VCaP (cell line): Measurements from ENCODE around the gene TSKU.
A peak's percentile ranks its signal among the peaks of the same experiment; 100 is the strongest.

Experiments
- H3K27ac ChIP-seq: fragments of 450-650 bp; 2 replicates; pipeline ENCODE4 v1.5.1; 2017
- TF ChIP-seq, protein P1 (sequence below): fragments of 450-650 bp; conservative IDR thresholded peaks from 2 replicates; pipeline ENCODE4 v1.5.1; 2017; ENCODE audit warnings: mild to moderate bottlenecking, moderate library complexity

Gene TSKU

DNA sequence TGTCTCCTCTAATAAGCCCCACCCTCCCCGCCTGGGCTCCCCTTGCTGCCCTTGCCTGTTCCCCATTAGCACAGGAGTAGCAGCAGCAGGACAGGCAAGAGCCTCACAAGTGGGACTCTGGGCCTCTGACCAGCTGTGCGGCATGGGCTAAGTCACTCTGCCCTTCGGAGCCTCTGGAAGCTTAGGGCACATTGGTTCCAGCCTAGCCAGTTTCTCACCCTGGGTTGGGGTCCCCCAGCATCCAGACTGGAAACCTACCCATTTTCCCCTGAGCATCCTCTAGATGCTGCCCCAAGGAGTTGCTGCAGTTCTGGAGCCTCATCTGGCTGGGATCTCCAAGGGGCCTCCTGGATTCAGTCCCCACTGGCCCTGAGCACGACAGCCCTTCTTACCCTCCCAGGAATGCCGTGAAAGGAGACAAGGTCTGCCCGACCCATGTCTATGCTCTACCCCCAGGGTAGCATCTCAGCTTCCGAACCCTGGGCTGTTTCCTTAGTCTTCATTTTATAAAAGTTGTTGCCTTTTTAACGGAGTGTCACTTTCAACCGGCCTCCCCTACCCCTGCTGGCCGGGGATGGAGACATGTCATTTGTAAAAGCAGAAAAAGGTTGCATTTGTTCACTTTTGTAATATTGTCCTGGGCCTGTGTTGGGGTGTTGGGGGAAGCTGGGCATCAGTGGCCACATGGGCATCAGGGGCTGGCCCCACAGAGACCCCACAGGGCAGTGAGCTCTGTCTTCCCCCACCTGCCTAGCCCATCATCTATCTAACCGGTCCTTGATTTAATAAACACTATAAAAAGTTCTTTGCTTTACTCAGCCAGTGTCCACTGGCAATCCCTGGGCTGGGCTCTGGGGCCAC, 14.4 kb downstream of the TSKU start:
- peak overlapping the region; percentile 84; the same call in 1 of the 2 replicates for H3K27ac ChIP-seq
- TF ChIP-seq, protein P1, sequence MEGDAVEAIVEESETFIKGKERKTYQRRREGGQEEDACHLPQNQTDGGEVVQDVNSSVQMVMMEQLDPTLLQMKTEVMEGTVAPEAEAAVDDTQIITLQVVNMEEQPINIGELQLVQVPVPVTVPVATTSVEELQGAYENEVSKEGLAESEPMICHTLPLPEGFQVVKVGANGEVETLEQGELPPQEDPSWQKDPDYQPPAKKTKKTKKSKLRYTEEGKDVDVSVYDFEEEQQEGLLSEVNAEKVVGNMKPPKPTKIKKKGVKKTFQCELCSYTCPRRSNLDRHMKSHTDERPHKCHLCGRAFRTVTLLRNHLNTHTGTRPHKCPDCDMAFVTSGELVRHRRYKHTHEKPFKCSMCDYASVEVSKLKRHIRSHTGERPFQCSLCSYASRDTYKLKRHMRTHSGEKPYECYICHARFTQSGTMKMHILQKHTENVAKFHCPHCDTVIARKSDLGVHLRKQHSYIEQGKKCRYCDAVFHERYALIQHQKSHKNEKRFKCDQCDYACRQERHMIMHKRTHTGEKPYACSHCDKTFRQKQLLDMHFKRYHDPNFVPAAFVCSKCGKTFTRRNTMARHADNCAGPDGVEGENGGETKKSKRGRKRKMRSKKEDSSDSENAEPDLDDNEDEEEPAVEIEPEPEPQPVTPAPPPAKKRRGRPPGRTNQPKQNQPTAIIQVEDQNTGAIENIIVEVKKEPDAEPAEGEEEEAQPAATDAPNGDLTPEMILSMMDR: no peak

DNA sequence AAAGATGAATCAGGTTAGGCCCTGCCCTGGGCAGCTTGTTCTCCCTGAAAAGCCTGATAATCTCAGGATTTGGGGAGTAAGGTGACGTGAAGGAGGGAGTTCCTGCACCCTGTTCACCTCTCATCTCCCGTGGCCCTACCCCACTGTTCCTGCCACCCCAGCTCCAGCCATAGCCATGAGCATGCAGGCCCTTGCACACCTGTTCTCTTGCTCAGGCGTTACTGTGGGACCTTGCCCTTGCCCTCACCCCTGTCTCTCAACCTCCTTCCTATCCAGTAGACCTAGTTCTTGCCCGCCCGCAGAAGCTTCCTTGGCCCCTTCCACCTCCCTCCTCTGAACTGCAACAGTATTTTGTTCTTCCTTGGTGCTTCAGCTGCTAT, 15.0 kb downstream of the TSKU start:
- TF ChIP-seq, protein P1: no peak
- H3K27ac ChIP-seq: peak overlapping the region; percentile 84; the same call in 1 of the 2 replicates

DNA sequence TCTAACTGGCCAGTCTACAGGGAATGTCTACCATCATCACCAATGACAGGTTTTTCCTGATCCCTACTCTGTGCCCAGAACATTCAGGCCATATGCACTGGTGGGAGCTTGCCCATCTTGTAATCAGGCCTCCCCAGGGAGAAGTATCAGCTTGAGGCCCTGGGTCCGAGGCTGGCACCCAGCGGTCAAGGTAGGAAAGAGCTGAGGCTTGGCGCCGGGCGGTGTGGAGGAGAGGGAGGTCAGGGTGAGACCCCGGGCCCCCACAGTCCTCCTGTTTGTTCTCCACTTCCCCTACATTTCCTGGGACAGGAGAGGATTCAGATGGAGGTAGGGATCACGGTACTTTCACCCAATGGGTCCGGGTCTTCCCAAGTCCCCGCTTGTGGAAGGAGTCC, 15.5 kb downstream of the TSKU start:
- TF ChIP-seq, protein P1: no peak
- peak overlapping the region; percentile 84; the same call in 1 of the 2 replicates for H3K27ac ChIP-seq

DNA sequence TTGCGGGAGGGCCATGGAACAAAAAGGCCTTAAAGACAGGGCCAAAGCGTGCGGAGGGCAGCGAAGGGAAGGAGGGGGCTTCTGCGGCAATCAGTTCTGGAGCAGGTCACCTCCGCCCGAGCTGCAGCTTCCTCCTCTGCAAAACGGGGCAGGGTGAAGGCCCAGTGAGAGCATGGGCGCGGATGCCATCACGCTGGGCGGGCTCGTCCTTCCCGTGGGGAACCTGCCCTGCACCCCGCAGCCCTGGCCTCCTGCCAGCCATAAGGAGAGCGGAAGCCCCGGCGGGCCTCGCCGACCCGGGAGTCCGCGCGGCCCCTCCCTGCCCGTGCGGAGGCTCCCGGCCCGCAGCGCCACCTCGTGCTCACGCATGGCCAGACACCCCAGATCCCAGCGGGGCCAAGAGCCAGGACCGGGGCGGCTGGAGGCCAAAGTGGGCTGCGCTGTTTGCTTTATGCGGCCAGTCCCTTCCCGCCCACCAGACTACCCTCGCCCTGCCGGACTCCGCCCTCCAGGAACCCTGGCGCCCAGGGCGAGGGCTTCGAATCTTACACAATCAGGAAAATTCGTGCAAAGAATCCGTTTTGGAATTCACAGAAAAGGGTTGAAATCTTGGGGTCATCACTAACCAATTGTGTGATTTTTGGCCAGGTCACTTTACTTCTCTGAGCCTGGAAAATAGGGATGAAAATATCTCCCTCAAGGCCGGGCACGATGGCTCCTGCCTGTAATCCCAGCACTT, 16.1 kb downstream of the TSKU start:
- TF ChIP-seq, protein P1: no peak
- peak overlapping the region; percentile 84; the same call in 1 of the 2 replicates for H3K27ac ChIP-seq

DNA sequence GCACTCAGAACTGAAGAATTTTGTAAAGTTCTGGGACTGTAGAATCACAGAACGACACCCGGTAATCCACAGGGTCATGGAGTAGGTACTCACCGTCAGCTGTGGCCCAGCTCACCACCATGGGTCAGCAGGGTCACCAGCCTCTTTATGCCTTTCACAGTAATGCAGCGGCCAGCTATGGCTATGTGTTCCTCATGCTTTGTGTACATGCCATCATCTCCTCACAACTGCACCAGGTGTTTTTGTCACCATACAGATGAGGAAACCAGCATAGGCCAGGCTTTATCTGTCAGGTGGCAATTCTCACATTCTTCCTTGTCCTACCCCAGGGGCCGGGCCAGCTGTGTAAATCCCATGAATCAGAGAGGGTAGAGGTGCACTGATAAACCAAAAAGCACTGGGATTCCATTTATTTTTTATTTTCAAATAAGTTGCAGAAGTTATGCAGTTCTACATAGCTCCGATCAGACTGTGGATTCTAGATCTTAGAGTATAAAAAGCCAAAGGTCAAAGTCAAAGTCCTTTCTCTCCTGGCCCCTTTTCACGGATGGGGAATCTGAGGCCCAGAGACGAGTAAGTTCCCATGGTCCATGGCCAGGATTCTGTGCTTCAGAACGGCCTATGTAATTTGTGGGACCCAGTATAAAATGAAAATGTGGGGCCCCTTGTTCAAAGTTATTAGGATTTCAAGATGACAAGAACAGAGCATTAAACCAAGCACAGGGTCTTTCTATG, 17.5 kb downstream of the TSKU start:
- TF ChIP-seq, protein P1: no peak

DNA sequence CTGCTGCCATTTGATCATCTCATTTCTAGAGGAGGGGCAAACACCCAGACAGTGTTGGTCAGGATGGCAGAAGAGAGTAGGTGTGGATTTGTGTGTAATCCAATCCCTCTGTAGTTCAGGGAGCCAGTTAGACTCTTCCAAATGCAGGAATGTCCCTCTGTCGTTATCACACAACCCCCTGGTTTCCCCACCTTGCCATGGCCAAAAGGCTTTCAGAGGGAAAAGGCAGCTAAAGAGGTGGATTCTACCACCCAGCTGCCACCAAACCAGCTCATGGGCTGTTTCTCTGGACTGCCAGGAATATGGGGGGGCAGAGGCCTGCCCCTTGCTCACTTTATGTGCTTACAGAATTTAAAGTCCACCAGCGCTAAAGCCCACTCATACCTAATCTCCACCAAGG, 18.1 kb downstream of the TSKU start:
- TF ChIP-seq, protein P1: no peak
- peak overlapping the region; percentile 84 for H3K27ac ChIP-seq

More for the DNA sequence above, 17.5 kb downstream of the TSKU start:
- peak overlapping the region; percentile 84 for H3K27ac ChIP-seq

DNA sequence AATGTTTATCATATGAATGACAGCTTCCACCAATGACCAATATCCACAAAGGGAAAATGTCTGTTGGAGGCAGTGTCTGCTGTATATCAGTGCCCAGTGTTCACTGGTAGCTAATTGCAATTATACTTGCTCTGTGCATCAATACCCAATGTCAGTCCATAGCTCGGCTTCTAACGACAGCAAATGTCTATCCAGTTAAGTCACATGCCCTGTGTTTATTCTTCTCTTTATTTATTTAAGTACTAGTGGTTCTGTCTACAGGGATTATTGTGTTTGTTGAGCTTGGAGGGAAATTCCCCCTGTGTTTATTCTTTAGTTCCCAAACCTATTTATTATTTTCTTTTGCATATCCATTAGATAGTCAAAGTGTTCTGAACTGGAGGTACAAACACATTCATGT, 18.6 kb downstream of the TSKU start:
- peak overlapping the region; percentile 84 for H3K27ac ChIP-seq
- TF ChIP-seq, protein P1: no peak
